ENCODE measurements around the gene SCAMP1.
"Not testable (repeated sequence)": the region's sequence is repeated elsewhere in the genome, so short reads cannot be mapped to it uniquely, and the experiment has no call there.

SCAMP1 gene

GRCh38 chr5:78420548-78420947 is 60.1 kb downstream of the SCAMP1 start:
- Histone ChIP-seq H3K79me2 (ENCODE audit: control insufficient read depth, insufficient read depth, low read length, unreplicated experiment) (no peaks in the 10 kb centered on the region), H3K27ac (ENCODE audit: low read depth, low read length) (no peak overlapping the region), H3K4me1 (ENCODE audit: control insufficient read depth, insufficient read depth, low read length, unreplicated experiment) (no peaks in the 10 kb centered on the region), H3K27me3 (ENCODE audit: insufficient read depth, low read length) (no peaks in the 10 kb centered on the region), H3K4me3 (ENCODE audit: low read depth, low read length) (no peak overlapping the region), H2AFZ (ENCODE audit: low read length, unreplicated experiment) (no peak overlapping the region), H3K36me3 (ENCODE audit: insufficient read depth, low read length) (peaks cover 5% of the 10 kb centered on the region; the same call in 1 of the 2 replicates)

- H3K4me1 ChIP-seq (ENCODE audit: control insufficient read depth, insufficient read depth, low read length, unreplicated experiment): no peaks in the 10 kb centered on the region
- H3K27ac ChIP-seq (ENCODE audit: low read depth, low read length): no peak overlapping the region
- H3K27me3 ChIP-seq (ENCODE audit: insufficient read depth, low read length): no peaks in the 10 kb centered on the region
- H2AFZ ChIP-seq (ENCODE audit: low read length, unreplicated experiment): no peak overlapping the region
- H3K36me3 ChIP-seq (ENCODE audit: insufficient read depth, low read length): peaks cover 10% of the 10 kb centered on the region; the same call in 1 of the 2 replicates
- no peak overlapping the region for H3K4me3 ChIP-seq (ENCODE audit: low read depth, low read length)
- H3K79me2 ChIP-seq (ENCODE audit: control insufficient read depth, insufficient read depth, low read length, unreplicated experiment): no peaks in the 10 kb centered on the region
Measured at GRCh38 chr5:78424665-78425064, 64.2 kb downstream of the SCAMP1 start.

DNA sequence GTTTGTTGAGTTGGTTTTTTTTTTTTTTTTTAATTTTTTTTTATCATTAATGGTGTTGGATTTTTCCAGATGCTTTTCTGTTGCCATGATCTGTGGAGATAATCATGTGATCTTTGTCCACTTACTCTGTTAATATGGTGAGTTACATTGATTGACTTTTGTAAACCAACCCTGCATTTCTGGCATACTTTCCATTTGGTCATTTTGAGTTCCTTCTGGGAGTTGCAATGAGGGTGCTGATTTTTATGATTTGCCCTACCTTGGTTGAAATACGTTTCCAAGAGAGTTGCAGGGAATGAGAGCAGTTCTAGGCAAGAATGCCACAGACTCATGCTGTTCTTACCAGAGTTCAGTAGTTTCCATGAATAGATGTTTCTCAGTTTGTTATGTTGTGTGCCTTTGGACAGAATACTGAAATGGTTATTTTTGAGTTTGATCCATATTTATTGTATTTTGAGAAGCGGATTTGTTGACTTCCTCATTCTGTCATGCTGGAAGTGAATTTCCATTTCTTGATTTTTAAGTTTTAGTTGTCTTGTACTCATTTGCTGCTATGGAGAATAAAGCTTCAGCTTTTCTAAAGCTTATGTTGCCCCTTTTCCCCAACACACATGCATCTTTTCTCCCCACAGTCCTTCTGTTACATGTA is 69.0 kb downstream of the SCAMP1 start:
- Histone ChIP-seq H3K4me1 (ENCODE audit: control insufficient read depth, insufficient read depth, low read length, unreplicated experiment) (no peaks in the 10 kb centered on the region), H3K27me3 (ENCODE audit: insufficient read depth, low read length) (no peaks in the 10 kb centered on the region), H3K27ac (ENCODE audit: low read depth, low read length) (no peak overlapping the region), H2AFZ (ENCODE audit: low read length, unreplicated experiment) (no peak overlapping the region), H3K79me2 (ENCODE audit: control insufficient read depth, insufficient read depth, low read length, unreplicated experiment) (no peaks in the 10 kb centered on the region), H3K36me3 (ENCODE audit: insufficient read depth, low read length) (peaks cover 24% of the 10 kb centered on the region), H3K4me3 (ENCODE audit: low read depth, low read length) (no peak overlapping the region)

- H3K79me2 ChIP-seq (ENCODE audit: control insufficient read depth, insufficient read depth, low read length, unreplicated experiment): no peaks in the 10 kb centered on the region
- no peak overlapping the region for H3K4me3 ChIP-seq (ENCODE audit: low read depth, low read length)
- no peak overlapping the region for H2AFZ ChIP-seq (ENCODE audit: low read length, unreplicated experiment)
- peaks cover 24% of the 10 kb centered on the region for H3K36me3 ChIP-seq (ENCODE audit: insufficient read depth, low read length)
- no peak overlapping the region for H3K27ac ChIP-seq (ENCODE audit: low read depth, low read length)
- H3K4me1 ChIP-seq (ENCODE audit: control insufficient read depth, insufficient read depth, low read length, unreplicated experiment): no peaks in the 10 kb centered on the region
- H3K27me3 ChIP-seq (ENCODE audit: insufficient read depth, low read length): no peaks in the 10 kb centered on the region
Measured at GRCh38 chr5:78430866-78431265, 70.4 kb downstream of the SCAMP1 start.

DNA sequence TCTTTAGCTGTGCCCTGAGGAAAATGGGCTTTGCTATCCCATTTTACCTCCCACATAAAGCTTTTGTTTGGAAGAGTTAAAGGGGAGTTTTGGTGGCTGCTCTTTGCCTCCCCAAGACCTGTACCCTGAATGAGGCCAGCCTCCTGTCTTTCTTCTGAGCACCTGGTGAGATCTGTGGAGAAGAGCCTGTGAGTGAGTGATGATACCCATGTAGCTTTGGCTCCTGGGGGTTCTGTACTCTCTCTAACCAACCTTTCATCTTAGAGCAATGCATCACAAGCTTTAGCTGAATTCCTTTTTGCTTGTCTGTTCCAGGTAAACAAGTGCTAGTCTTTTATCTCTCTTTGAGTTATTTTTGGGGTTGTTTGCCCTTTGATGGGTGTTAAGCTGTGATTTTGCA is 73.6 kb downstream of the SCAMP1 start:
- Histone ChIP-seq H2AFZ (ENCODE audit: low read length, unreplicated experiment) (no peak overlapping the region), H3K4me1 (ENCODE audit: control insufficient read depth, insufficient read depth, low read length, unreplicated experiment) (no peaks in the 10 kb centered on the region), H3K79me2 (ENCODE audit: control insufficient read depth, insufficient read depth, low read length, unreplicated experiment) (no peaks in the 10 kb centered on the region), H3K27ac (ENCODE audit: low read depth, low read length) (no peak overlapping the region), H3K27me3 (ENCODE audit: insufficient read depth, low read length) (no peaks in the 10 kb centered on the region), H3K36me3 (ENCODE audit: insufficient read depth, low read length) (peaks cover 15% of the 10 kb centered on the region), H3K4me3 (ENCODE audit: low read depth, low read length) (no peak overlapping the region)

DNA sequence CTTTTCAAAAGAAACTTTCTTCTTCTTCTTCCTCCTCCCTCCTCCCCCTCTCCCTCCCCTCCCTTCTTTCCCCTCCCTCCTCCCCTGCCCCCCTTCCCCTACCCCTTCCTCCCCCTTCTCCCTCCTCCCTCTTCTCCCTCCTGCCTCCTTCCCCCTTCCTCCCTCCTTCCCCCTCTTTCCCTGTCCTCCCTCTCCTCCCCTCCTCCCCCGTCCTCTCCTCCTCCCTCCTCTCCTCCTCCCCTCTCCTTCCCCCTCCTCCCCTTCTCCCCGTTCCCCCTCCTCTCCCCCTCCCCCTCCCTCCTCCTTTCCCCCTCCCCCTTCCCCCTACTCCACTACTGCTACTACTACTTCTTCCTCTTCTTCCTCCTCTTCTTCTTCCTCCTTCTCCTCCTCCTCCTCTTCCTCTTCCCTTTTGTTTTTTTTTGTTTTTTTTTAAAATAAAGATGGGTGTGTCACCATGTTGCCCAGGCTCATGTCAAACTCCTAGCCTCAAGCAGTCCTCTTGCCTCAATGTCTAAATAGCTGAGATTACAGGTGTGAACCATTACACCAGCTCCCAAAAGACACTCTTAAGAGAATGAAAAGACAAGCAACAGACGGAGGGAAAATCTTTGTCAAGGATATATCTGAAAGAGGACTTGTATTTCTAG is 87.5 kb downstream of the SCAMP1 start:
- Histone ChIP-seq H3K4me1 (ENCODE audit: control insufficient read depth, insufficient read depth, low read length, unreplicated experiment) (no peaks in the 10 kb centered on the region), H3K27ac (ENCODE audit: low read depth, low read length) (no peak overlapping the region), H3K27me3 (ENCODE audit: insufficient read depth, low read length) (no peaks in the 10 kb centered on the region), H3K4me3 (ENCODE audit: low read depth, low read length) (no peak overlapping the region), H3K36me3 (ENCODE audit: insufficient read depth, low read length) (peaks cover 8% of the 10 kb centered on the region; the same call in 1 of the 2 replicates), H3K79me2 (ENCODE audit: control insufficient read depth, insufficient read depth, low read length, unreplicated experiment) (no peaks in the 10 kb centered on the region), H2AFZ (ENCODE audit: low read length, unreplicated experiment) (no peak overlapping the region)

DNA sequence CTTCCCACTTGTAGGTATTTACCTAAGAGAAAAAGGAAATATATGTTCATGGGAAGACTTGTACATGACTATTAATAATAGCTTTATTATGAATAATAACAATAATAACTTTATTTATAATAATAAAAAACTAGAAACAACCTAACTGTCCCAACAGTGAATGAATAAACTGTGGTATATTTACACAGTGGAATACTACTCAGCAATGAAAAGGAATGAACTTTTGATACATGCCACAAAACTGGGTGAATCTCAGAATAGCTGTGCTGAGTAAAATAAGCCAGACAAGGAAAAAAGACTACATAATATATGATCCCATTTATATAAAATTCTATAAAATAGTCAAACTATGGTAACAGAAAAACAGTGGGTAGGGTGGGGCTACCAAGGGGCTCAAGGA is 88.7 kb downstream of the SCAMP1 start:
- H3K4me1 ChIP-seq (ENCODE audit: control insufficient read depth, insufficient read depth, low read length, unreplicated experiment): no peaks in the 10 kb centered on the region
- H3K27ac ChIP-seq (ENCODE audit: low read depth, low read length): no peak overlapping the region
- no peaks in the 10 kb centered on the region for H3K79me2 ChIP-seq (ENCODE audit: control insufficient read depth, insufficient read depth, low read length, unreplicated experiment)
- no peaks in the 10 kb centered on the region for H3K27me3 ChIP-seq (ENCODE audit: insufficient read depth, low read length)
- H2AFZ ChIP-seq (ENCODE audit: low read length, unreplicated experiment): no peak overlapping the region
- H3K36me3 ChIP-seq (ENCODE audit: insufficient read depth, low read length): peaks cover 8% of the 10 kb centered on the region; the same call in 1 of the 2 replicates
- H3K4me3 ChIP-seq (ENCODE audit: low read depth, low read length): no peak overlapping the region

DNA sequence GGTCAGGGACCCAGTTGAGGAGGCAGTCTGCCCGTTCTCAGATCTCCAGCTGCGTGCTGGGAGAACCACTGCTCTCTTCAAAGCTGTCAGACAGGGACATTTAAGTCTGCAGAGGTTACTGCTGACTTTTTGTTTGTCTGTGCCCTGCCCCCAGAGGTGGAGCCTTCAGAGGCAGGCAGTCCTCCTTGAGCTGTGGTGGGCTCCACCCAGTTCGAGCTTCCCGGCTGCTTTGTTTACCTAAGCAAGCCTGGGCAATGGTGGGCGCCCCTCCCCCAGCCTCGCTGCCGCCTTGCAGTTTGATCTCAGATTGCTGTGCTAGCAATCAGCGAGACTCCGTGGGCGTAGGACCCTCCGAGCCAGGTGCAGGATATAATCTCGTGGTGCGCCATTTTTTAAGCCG is 97.1 kb downstream of the SCAMP1 start:
- not testable (repeated sequence) for H3K4me3 ChIP-seq (ENCODE audit: low read depth, low read length)

GRCh38 chr5:78458843-78459242 is 98.4 kb downstream of the SCAMP1 start:
- Histone ChIP-seq H3K79me2 (ENCODE audit: control insufficient read depth, insufficient read depth, low read length, unreplicated experiment) (no peaks in the 10 kb centered on the region), H3K36me3 (ENCODE audit: insufficient read depth, low read length) (no peaks in the 10 kb centered on the region), H3K4me3 (ENCODE audit: low read depth, low read length) (no peak overlapping the region), H3K4me1 (ENCODE audit: control insufficient read depth, insufficient read depth, low read length, unreplicated experiment) (no peaks in the 10 kb centered on the region), H3K27ac (ENCODE audit: low read depth, low read length) (no peak overlapping the region), H2AFZ (ENCODE audit: low read length, unreplicated experiment) (no peak overlapping the region), H3K27me3 (ENCODE audit: insufficient read depth, low read length) (no peaks in the 10 kb centered on the region)

More for the DNA sequence above, 97.1 kb downstream of the SCAMP1 start:
- H3K79me2 ChIP-seq (ENCODE audit: control insufficient read depth, insufficient read depth, low read length, unreplicated experiment); H3K4me1 ChIP-seq (ENCODE audit: control insufficient read depth, insufficient read depth, low read length, unreplicated experiment); H2AFZ ChIP-seq (ENCODE audit: low read length, unreplicated experiment); H3K27me3 ChIP-seq (ENCODE audit: insufficient read depth, low read length); H3K27ac ChIP-seq (ENCODE audit: low read depth, low read length); H3K36me3 ChIP-seq (ENCODE audit: insufficient read depth, low read length): not testable (repeated sequence)

- no peaks in the 10 kb centered on the region for H3K27me3 ChIP-seq (ENCODE audit: insufficient read depth, low read length)
- no peak overlapping the region for H2AFZ ChIP-seq (ENCODE audit: low read length, unreplicated experiment)
- H3K79me2 ChIP-seq (ENCODE audit: control insufficient read depth, insufficient read depth, low read length, unreplicated experiment): no peaks in the 10 kb centered on the region
- H3K27ac ChIP-seq (ENCODE audit: low read depth, low read length): no peak overlapping the region
- no peak overlapping the region for H3K4me3 ChIP-seq (ENCODE audit: low read depth, low read length)
- H3K4me1 ChIP-seq (ENCODE audit: control insufficient read depth, insufficient read depth, low read length, unreplicated experiment): no peaks in the 10 kb centered on the region
- H3K36me3 ChIP-seq (ENCODE audit: insufficient read depth, low read length): no peaks in the 10 kb centered on the region
Measured at GRCh38 chr5:78467140-78467539, 106.7 kb downstream of the SCAMP1 start.

DNA sequence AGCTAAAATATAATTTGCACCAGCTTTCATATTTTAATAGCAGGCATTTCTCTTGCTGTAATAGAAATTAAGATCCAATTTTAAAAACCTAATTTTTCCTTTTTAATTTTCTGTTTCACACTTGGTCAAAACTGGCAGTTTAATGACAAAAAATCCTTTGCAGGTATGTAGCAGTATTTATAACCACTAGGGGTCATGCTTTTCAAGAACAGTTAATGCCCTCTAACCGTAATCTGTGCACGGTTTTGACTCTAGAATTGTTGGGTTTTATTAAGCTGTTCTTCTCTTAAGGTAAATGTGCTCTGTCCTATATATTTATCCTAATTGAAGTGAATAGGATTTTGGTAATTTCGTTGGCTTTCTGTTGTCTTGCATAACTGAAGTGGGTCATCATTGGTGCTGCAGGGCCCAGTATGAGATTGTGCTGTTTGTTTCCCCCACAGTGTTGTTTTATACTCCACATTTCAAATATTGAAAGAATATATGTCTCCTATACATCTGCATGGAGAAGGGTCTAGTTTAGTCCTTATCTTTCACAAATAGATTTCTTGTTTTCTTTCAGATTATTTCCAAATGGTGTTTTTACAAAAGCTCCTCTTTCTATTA is 107.4 kb downstream of the SCAMP1 start:
- H3K36me3 ChIP-seq (ENCODE audit: insufficient read depth, low read length): no peaks in the 10 kb centered on the region
- H3K4me1 ChIP-seq (ENCODE audit: control insufficient read depth, insufficient read depth, low read length, unreplicated experiment): no peaks in the 10 kb centered on the region
- H2AFZ ChIP-seq (ENCODE audit: low read length, unreplicated experiment): no peak overlapping the region
- H3K4me3 ChIP-seq (ENCODE audit: low read depth, low read length): no peak overlapping the region
- no peak overlapping the region for H3K27ac ChIP-seq (ENCODE audit: low read depth, low read length)
- no peaks in the 10 kb centered on the region for H3K79me2 ChIP-seq (ENCODE audit: control insufficient read depth, insufficient read depth, low read length, unreplicated experiment)
- no peaks in the 10 kb centered on the region for H3K27me3 ChIP-seq (ENCODE audit: insufficient read depth, low read length)

Data from ACC112 (cell line).